NAMALWA (cell line): ENCODE data around the gene ADAT1.
A peak's percentile ranks its signal among the peaks of the same experiment; 100 is the strongest.
"Not testable (repeated sequence)": the region's sequence is repeated elsewhere in the genome, so short reads cannot be mapped to it uniquely, and the experiment has no call there.

Experiments
- DNase-seq: peaks from one replicate; pipeline ENCODE4 v3.0.0-alpha.2; 2015; ENCODE audit warnings: low spot score

ADAT1 gene

GRCh38 chr16:75620326-75621169 lies 2.5 kb downstream of the ADAT1 start:
- DNase-seq = no peak

- DNase-seq = no peak
Measured at GRCh38 chr16:75618780-75619179, 4.3 kb downstream of the ADAT1 start.

- no peak for DNase-seq
Measured at GRCh38 chr16:75617121-75617520, 6.0 kb downstream of the ADAT1 start.

GRCh38 chr16:75616521-75617010 lies 6.5 kb downstream of the ADAT1 start:
- no peak for DNase-seq

GRCh38 chr16:75615619-75616018 lies 7.5 kb downstream of the ADAT1 start:
- DNase-seq = no peak

GRCh38 chr16:75614066-75614897 lies 8.8 kb downstream of the ADAT1 start:
- DNase-seq = no peak

GRCh38 chr16:75606507-75606906 lies 16.6 kb downstream of the ADAT1 start:
- DNase-seq = no peak

- DNase-seq = no peak
Measured at GRCh38 chr16:75603241-75603640, 19.8 kb downstream of the ADAT1 start.

GRCh38 chr16:75599452-75600277 lies 23.4 kb downstream of the ADAT1 start:
- DNase-seq = no peak

- peak; percentile 66 for DNase-seq
Measured at GRCh38 chr16:75593825-75594820, 29.0 kb downstream of the ADAT1 start.

GRCh38 chr16:75593308-75593707 lies 29.8 kb downstream of the ADAT1 start:
- DNase-seq = no peak

GRCh38 chr16:75591927-75592326 lies 31.2 kb downstream of the ADAT1 start:
- DNase-seq = not testable (repeated sequence)

- DNase-seq = no peak
Measured at GRCh38 chr16:75590920-75591843, 31.9 kb downstream of the ADAT1 start.

- DNase-seq = no peak
Measured at GRCh38 chr16:75589306-75589705, 33.8 kb downstream of the ADAT1 start.

- no peak for DNase-seq
Measured at GRCh38 chr16:75588716-75589115, 34.4 kb downstream of the ADAT1 start.

GRCh38 chr16:75584108-75584507 lies 39.0 kb downstream of the ADAT1 start:
- DNase-seq = peak; percentile 24

- DNase-seq = no peak
Measured at GRCh38 chr16:75579281-75579834, 43.7 kb downstream of the ADAT1 start.

- DNase-seq = no peak
Measured at GRCh38 chr16:75578725-75579124, 44.4 kb downstream of the ADAT1 start.

- no peak for DNase-seq
Measured at GRCh38 chr16:75578212-75578611, 44.9 kb downstream of the ADAT1 start.
